Cardiac fibroblast (primary cell): ENCODE measurements around the gene SLC25A45.

Source experiments
- DNase-seq, 2 donors: peaks; one replicate each; pipeline versions ENCODE4 v3.0.0 to v3.0.0-alpha.2; 2010; ENCODE audit warnings: low read depth in 2 of 2
- H3K4me3 ChIP-seq, 2 donors: replicated peaks in 1 of 2; 1 replicate in 1 of 2; 2 replicates in 1 of 2; pipeline ENCODE4 v1.5.1; 2011; ENCODE audit warnings: low read depth in 2 of 2, low read length in 2 of 2, mild to moderate bottlenecking in 2 of 2, moderate library complexity in 1 of 2
- CTCF ChIP-seq: IDR thresholded peaks from one replicate; pipeline ENCODE4 v1.5.1; 2011; ENCODE audit warnings: low read depth, mild to moderate bottlenecking, low read length, inconsistent platforms

Gene SLC25A45

GRCh38 chr11:65382804-65383368 lies 440 bp upstream of the SLC25A45 start:
- H3K4me3 ChIP-seq: peak overlapping the region; percentile 24 to 46
- TF ChIP-seq CTCF: no peak
- no peak for DNase-seq

GRCh38 chr11:65381716-65382032 lies 772 bp downstream of the SLC25A45 start:
- TF ChIP-seq CTCF: no peak
- peak; percentile 60 to 68 for DNase-seq
- peak overlapping the region; percentile 40 to 41 for H3K4me3 ChIP-seq

GRCh38 chr11:65380460-65381119 lies 1.9 kb downstream of the SLC25A45 start:
- no peak overlapping the region for H3K4me3 ChIP-seq
- DNase-seq: no peak
- TF ChIP-seq CTCF: no peak

GRCh38 chr11:65379698-65380459 lies 2.6 kb downstream of the SLC25A45 start:
- no peak for TF ChIP-seq CTCF
- DNase-seq: no peak
- H3K4me3 ChIP-seq: no peak overlapping the region

GRCh38 chr11:65378928-65379638 lies 3.4 kb downstream of the SLC25A45 start:
- H3K4me3 ChIP-seq: no peak overlapping the region
- no peak for DNase-seq
- no peak for TF ChIP-seq CTCF

- no peak overlapping the region for H3K4me3 ChIP-seq
- DNase-seq: no peak
- no peak for TF ChIP-seq CTCF
These were observed 4.1 kb downstream of the SLC25A45 start for GRCh38 chr11:65378208-65378927.
